ENCODE results near the gene GALNTL6.
A peak's percentile ranks its signal among the peaks of the same experiment; 100 is the strongest.

GALNTL6 gene

DNA sequence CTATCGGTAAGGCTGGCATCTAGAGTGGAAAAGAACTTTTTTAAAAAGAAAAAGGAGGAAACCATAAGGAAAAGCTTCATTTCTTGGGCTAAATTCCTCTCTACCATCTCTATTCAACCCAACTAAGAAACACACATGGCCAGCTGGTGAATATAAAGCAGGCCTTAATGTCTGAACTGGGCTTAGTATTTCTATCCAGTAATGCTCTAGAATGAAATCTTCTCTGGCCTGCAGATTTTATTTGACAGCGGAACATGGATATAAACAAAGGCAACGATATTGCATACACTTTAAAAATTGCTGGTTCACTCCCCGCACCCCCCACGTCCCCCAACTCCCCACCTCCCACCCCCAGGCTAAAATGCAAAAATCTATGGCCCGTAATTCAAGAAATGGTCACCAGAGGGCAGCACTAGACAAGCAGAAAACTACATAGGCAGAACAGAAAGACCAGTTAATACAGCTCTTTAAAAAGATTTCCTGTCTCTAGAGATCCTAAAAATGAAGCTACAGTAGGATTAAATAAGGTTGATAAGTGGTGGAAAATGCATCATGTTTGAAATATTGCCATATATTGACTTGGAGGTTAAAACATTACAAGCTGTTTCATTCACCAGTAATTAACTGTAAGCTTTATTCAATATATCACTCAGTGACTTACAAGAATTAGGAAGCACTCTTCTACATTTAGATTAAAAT, 1200.2 kb downstream of the GALNTL6 start:
- TF ChIP-seq EZH2phosphoT487 (IDR thresholded peaks at IDR 0.05; ENCODE audit: borderline replicate concordance), result no peak
- TF ChIP-seq, protein P1, sequence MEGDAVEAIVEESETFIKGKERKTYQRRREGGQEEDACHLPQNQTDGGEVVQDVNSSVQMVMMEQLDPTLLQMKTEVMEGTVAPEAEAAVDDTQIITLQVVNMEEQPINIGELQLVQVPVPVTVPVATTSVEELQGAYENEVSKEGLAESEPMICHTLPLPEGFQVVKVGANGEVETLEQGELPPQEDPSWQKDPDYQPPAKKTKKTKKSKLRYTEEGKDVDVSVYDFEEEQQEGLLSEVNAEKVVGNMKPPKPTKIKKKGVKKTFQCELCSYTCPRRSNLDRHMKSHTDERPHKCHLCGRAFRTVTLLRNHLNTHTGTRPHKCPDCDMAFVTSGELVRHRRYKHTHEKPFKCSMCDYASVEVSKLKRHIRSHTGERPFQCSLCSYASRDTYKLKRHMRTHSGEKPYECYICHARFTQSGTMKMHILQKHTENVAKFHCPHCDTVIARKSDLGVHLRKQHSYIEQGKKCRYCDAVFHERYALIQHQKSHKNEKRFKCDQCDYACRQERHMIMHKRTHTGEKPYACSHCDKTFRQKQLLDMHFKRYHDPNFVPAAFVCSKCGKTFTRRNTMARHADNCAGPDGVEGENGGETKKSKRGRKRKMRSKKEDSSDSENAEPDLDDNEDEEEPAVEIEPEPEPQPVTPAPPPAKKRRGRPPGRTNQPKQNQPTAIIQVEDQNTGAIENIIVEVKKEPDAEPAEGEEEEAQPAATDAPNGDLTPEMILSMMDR (conservative IDR thresholded peaks at IDR 0.05; ENCODE audit: low read length), result peak; percentile 84
- no peaks in the 10 kb centered on the region for H3F3A ChIP-seq (ENCODE audit: low read depth)
- peaks cover 11% of the 10 kb centered on the region for H3K4me1 ChIP-seq (ENCODE audit: insufficient read depth, low read length, poor library complexity, severe bottlenecking)
- no peaks in the 10 kb centered on the region for H3K9me3 ChIP-seq (ENCODE audit: insufficient read depth, low read depth, low read length)
- H3K4me2 ChIP-seq (ENCODE audit: low read depth, low read length, poor library complexity, severe bottlenecking), result peak overlapping the region; percentile 33
- no peaks in the 10 kb centered on the region for H3K36me3 ChIP-seq (ENCODE audit: insufficient read depth, low read length)
- no peak overlapping the region for H3K4me3 ChIP-seq (ENCODE audit: low read length, poor library complexity, severe bottlenecking)
- no peaks in the 10 kb centered on the region for H4K20me1 ChIP-seq (ENCODE audit: insufficient read depth, low read length, poor library complexity, severe bottlenecking)
- H3K9me2 ChIP-seq (replicated peaks; ENCODE audit: low read depth, low read length), result no peaks in the 10 kb centered on the region
- no peak overlapping the region for H2AFZ ChIP-seq (ENCODE audit: low read length)
- H3K9ac ChIP-seq (ENCODE audit: low read depth, low read length, poor library complexity, severe bottlenecking), result no peak overlapping the region
- H3K27me3 ChIP-seq (ENCODE audit: insufficient read depth, low read length, poor library complexity, severe bottlenecking), result no peaks in the 10 kb centered on the region
- no peaks in the 10 kb centered on the region for H3K79me2 ChIP-seq (ENCODE audit: insufficient read depth, low read length)

- Histone ChIP-seq H3F3A (ENCODE audit: low read depth) (no peaks in the 10 kb centered on the region), H3K4me2 (ENCODE audit: low read depth, low read length, poor library complexity, severe bottlenecking) (peak overlapping the region; percentile 33), H3K36me3 (ENCODE audit: insufficient read depth, low read length) (no peaks in the 10 kb centered on the region), H3K4me3 (ENCODE audit: low read length, poor library complexity, severe bottlenecking) (no peak overlapping the region), H4K20me1 (ENCODE audit: insufficient read depth, low read length, poor library complexity, severe bottlenecking) (no peaks in the 10 kb centered on the region), H3K79me2 (ENCODE audit: insufficient read depth, low read length) (no peaks in the 10 kb centered on the region), H3K9ac (ENCODE audit: low read depth, low read length, poor library complexity, severe bottlenecking) (no peak overlapping the region), H3K9me2 (replicated peaks; ENCODE audit: low read depth, low read length) (no peaks in the 10 kb centered on the region), H3K4me1 (ENCODE audit: insufficient read depth, low read length, poor library complexity, severe bottlenecking) (peaks cover 11% of the 10 kb centered on the region), H2AFZ (ENCODE audit: low read length) (no peak overlapping the region), H3K9me3 (ENCODE audit: insufficient read depth, low read depth, low read length) (no peaks in the 10 kb centered on the region), H3K27me3 (ENCODE audit: insufficient read depth, low read length, poor library complexity, severe bottlenecking) (no peaks in the 10 kb centered on the region)
- TF ChIP-seq EZH2phosphoT487 (IDR thresholded peaks at IDR 0.05; ENCODE audit: borderline replicate concordance), result no peak
- TF ChIP-seq, protein P1 (conservative IDR thresholded peaks at IDR 0.05; ENCODE audit: low read length), result no peak
Measured at GRCh38 chr4:173014113-173014558, 1200.9 kb downstream of the GALNTL6 start.

DNA sequence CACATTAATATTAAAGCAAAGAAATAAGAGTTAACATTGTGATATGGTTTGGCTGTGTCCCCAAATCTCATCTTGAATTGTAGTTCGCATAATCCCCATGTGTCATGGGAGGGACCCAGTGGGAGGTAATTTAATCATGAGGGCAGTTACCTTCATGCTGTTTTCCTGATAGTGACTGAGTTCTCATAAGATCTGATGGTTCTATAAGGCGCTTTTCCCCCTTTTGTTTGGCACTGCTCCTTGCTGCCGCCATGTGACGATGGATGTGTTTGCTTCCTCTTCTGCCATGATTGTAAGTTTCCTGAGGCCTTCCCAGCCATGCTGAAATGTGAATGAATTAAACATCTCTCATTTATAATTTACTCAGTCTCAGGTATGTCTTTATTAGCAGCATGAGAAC, 1201.6 kb downstream of the GALNTL6 start:
- TF ChIP-seq, protein P1 (conservative IDR thresholded peaks at IDR 0.05; ENCODE audit: low read length), result no peak
- no peak for TF ChIP-seq EZH2phosphoT487 (IDR thresholded peaks at IDR 0.05; ENCODE audit: borderline replicate concordance)
- Histone ChIP-seq H3K36me3 (ENCODE audit: insufficient read depth, low read length) (no peaks in the 10 kb centered on the region), H3K4me1 (ENCODE audit: insufficient read depth, low read length, poor library complexity, severe bottlenecking) (peaks cover 11% of the 10 kb centered on the region), H3K79me2 (ENCODE audit: insufficient read depth, low read length) (no peaks in the 10 kb centered on the region), H2AFZ (ENCODE audit: low read length) (no peak overlapping the region), H3K4me2 (ENCODE audit: low read depth, low read length, poor library complexity, severe bottlenecking) (no peak overlapping the region), H3F3A (ENCODE audit: low read depth) (no peaks in the 10 kb centered on the region), H3K9me2 (replicated peaks; ENCODE audit: low read depth, low read length) (no peaks in the 10 kb centered on the region), H4K20me1 (ENCODE audit: insufficient read depth, low read length, poor library complexity, severe bottlenecking) (no peaks in the 10 kb centered on the region), H3K27me3 (ENCODE audit: insufficient read depth, low read length, poor library complexity, severe bottlenecking) (no peaks in the 10 kb centered on the region), H3K9ac (ENCODE audit: low read depth, low read length, poor library complexity, severe bottlenecking) (no peak overlapping the region), H3K4me3 (ENCODE audit: low read length, poor library complexity, severe bottlenecking) (no peak overlapping the region), H3K9me3 (ENCODE audit: insufficient read depth, low read depth, low read length) (no peaks in the 10 kb centered on the region)
